Chondrocyte (in vitro differentiated cells): Measurements from ENCODE around the gene DNASE1L2. TPM values are rescaled to one million over a fixed set of nuclear protein-coding genes. Genes with fewer than 3 reads are reported as not detected.

Experiments used
- DNase-seq: peaks from one replicate; pipeline ENCODE4 v3.0.0; 2021; ENCODE audit warnings: mixed read lengths, low spot score
- H3K27ac Mint-ChIP-seq: one replicate; pipeline ENCODE4 v1.8.0; 2021; ENCODE audit warnings: mild to moderate bottlenecking, moderate library complexity, mixed read lengths; ENCODE audit not compliant: unreplicated experiment
- H3K27me3 Mint-ChIP-seq: 2 replicates; pipeline ENCODE4 v1.8.0; 2021; ENCODE audit warnings: low read depth, mixed read lengths
- H3K36me3 Mint-ChIP-seq: 2 replicates; pipeline ENCODE4 v1.8.0; 2021; ENCODE audit warnings: low read depth, mixed read lengths
- H3K4me1 Mint-ChIP-seq: 2 replicates; pipeline ENCODE4 v1.8.0; 2021; ENCODE audit warnings: low read depth, mild to moderate bottlenecking, mixed read lengths
- H3K4me3 Mint-ChIP-seq: one replicate; pipeline ENCODE4 v1.8.0; 2021; ENCODE audit warnings: mild to moderate bottlenecking, moderate library complexity, mixed read lengths; ENCODE audit not compliant: unreplicated experiment
- H3K9me3 Mint-ChIP-seq: 2 replicates; pipeline ENCODE4 v1.8.0; 2021; ENCODE audit warnings: low read depth, mixed read lengths
- CTCF ChIP-seq: fragments of 200-600 bp; sonication (generic); IDR thresholded peaks from 2 replicates; pipeline ENCODE4 v1.5.0; 2021; ENCODE audit warnings: antibody characterized with exemption, mild to moderate bottlenecking, moderate library complexity
- total RNA-seq: library from RNA; stranded (reverse); gene quantifications from 3 replicates; pipeline ENCODE4 v1.2.1, GENCODE V29; 2021

The DNASE1L2 gene
- total RNA-seq, 1 donor from 2014 or later, result 0.97 TPM

GRCh38 chr16:2278956-2279800 is 42.9 kb downstream of the DNASE1L2 start:
- Mint-ChIP-seq H3K27ac (no peak overlapping the region), H3K36me3 (peaks cover 11% of the 10 kb centered on the region), H3K4me3 (no peak overlapping the region), H3K4me1 (peaks cover 2% of the 10 kb centered on the region), H3K9me3 (no peaks in the 10 kb centered on the region), H3K27me3 (no peaks in the 10 kb centered on the region)
- DNase-seq, result peak; percentile 90
- TF ChIP-seq CTCF, result no peak

GRCh38 chr16:2280461-2280860 is 44.2 kb downstream of the DNASE1L2 start:
- Mint-ChIP-seq H3K4me3 (no peak overlapping the region), H3K4me1 (peaks cover 2% of the 10 kb centered on the region), H3K9me3 (no peaks in the 10 kb centered on the region), H3K27ac (no peak overlapping the region), H3K36me3 (peaks cover 13% of the 10 kb centered on the region), H3K27me3 (no peaks in the 10 kb centered on the region)
- DNase-seq, result no peak
- no peak for TF ChIP-seq CTCF

- no peak for DNase-seq
- peaks cover 13% of the 10 kb centered on the region for H3K36me3 Mint-ChIP-seq
- H3K27ac Mint-ChIP-seq, result no peak overlapping the region
- H3K4me1 Mint-ChIP-seq, result peaks cover under 1% of the 10 kb centered on the region
- H3K27me3 Mint-ChIP-seq, result no peaks in the 10 kb centered on the region
- no peaks in the 10 kb centered on the region for H3K9me3 Mint-ChIP-seq
- no peak for TF ChIP-seq CTCF
- H3K4me3 Mint-ChIP-seq, result no peak overlapping the region
Measured at GRCh38 chr16:2280981-2281542, 44.8 kb downstream of the DNASE1L2 start.

GRCh38 chr16:2282262-2282661 is 46.0 kb downstream of the DNASE1L2 start:
- DNase-seq, result no peak
- Mint-ChIP-seq H3K27ac (no peak overlapping the region), H3K27me3 (no peaks in the 10 kb centered on the region), H3K4me1 (no peaks in the 10 kb centered on the region), H3K4me3 (no peak overlapping the region), H3K36me3 (peaks cover 13% of the 10 kb centered on the region), H3K9me3 (no peaks in the 10 kb centered on the region)
- no peak for TF ChIP-seq CTCF

GRCh38 chr16:2282866-2283555 is 46.8 kb downstream of the DNASE1L2 start:
- no peak for TF ChIP-seq CTCF
- H3K27me3 Mint-ChIP-seq, result no peaks in the 10 kb centered on the region
- H3K36me3 Mint-ChIP-seq, result peaks cover 13% of the 10 kb centered on the region
- H3K9me3 Mint-ChIP-seq, result no peaks in the 10 kb centered on the region
- H3K4me1 Mint-ChIP-seq, result no peaks in the 10 kb centered on the region
- no peak for DNase-seq
- H3K4me3 Mint-ChIP-seq, result no peak overlapping the region
- H3K27ac Mint-ChIP-seq, result no peak overlapping the region
